Endothelial cell of umbilical vein (primary cell): ENCODE measurements around the gene PRICKLE4. TPM values are rescaled to one million over a fixed set of nuclear protein-coding genes. Genes with fewer than 3 reads are reported as not detected.

Experiments
- BruUV-seq: library from RNA; stranded (reverse); fragments of 400-500 nt; replicated peaks from 2 replicates; lab custom pipeline; 2021; lab: Mats Ljungman, UMichigan
- CTCF ChIA-PET: fragments of 300-600, 350-600 bp; sonication (Branson Sonifier 250); formaldehyde crosslinking; loops from one replicate; lab custom pipeline; 2021; ENCODE audit warnings: antibody characterized with exemption, inconsistent platforms; lab: Charles Lee
- POLR2A ChIA-PET: fragments of 300-600, 350-600 bp; sonication (Branson Sonifier 250); formaldehyde crosslinking; loops from one replicate; lab custom pipeline; 2021; ENCODE audit warnings: antibody characterized with exemption, inconsistent platforms; lab: Charles Lee
- DNase-seq: peaks from one replicate; pipeline ENCODE4 v3.0.0-alpha.2; 2011; ENCODE audit warnings: low read depth, low spot score
- FAIRE-seq: peaks from 2 replicates; lab custom pipeline; 2011; peaks lifted over from hg19 to GRCh38; lab: Jason Lieb, UNC
- H2AFZ ChIP-seq: 2 replicates; pipeline ENCODE4 v1.6.0; 2012; ENCODE audit warnings: low read depth, low read length, control low read depth, inconsistent platforms
- H3K27ac ChIP-seq: 2 replicates; pipeline ENCODE4 v1.5.1; 2011; ENCODE audit warnings: low read depth, mild to moderate bottlenecking, control low read depth, low read length, moderate library complexity; ENCODE audit not compliant: insufficient read depth
- H3K27me3 ChIP-seq, 2 experiments: 2 replicates each; pipeline versions ENCODE4 v1.6.0 to v1.6.1; 2011; ENCODE audit warnings: low read length in 2 of 2, mixed read lengths in 1 of 2; ENCODE audit not compliant: control insufficient read depth in 2 of 2, insufficient read depth in 2 of 2
- H3K36me3 ChIP-seq, 2 experiments: 2 replicates in 1 of 2; 3 replicates in 1 of 2; pipeline ENCODE4 v1.5.1; 2011; ENCODE audit warnings: low read length in 2 of 2, mild to moderate bottlenecking in 1 of 2, moderate library complexity in 1 of 2; ENCODE audit not compliant: control insufficient read depth in 2 of 2, insufficient read depth in 2 of 2; ENCODE audit errors: extremely low read depth in 1 of 2
- H3K4me1 ChIP-seq: 3 replicates; pipeline ENCODE4 v1.5.1; 2011; ENCODE audit warnings: mild to moderate bottlenecking, low read length; ENCODE audit not compliant: control insufficient read depth, insufficient read depth; ENCODE audit errors: extremely low read depth
- H3K4me2 ChIP-seq: 2 replicates; pipeline ENCODE4 v1.6.1; 2011; ENCODE audit warnings: low read length, control low read depth, mixed read lengths; ENCODE audit not compliant: insufficient read depth
- H3K4me3 ChIP-seq, 3 experiments: fragments of 200-600 bp in 1 of 3; sonication (generic), shearing (Covaris generic) in 1 of 3; replicated peaks in 1 of 3; 2 replicates each; pipeline ENCODE4 v1.5.1; 2011 to 2016; ENCODE audit warnings: control low read depth in 3 of 3, low read length in 3 of 3, mild to moderate bottlenecking in 2 of 3, inconsistent platforms in 1 of 3, low read depth in 1 of 3, moderate library complexity in 1 of 3; ENCODE audit not compliant: insufficient read depth in 1 of 3
- H3K79me2 ChIP-seq: 2 replicates; pipeline ENCODE4 v1.6.0; 2012; ENCODE audit warnings: low read length, inconsistent platforms; ENCODE audit not compliant: control insufficient read depth, insufficient read depth
- H3K9ac ChIP-seq: replicated peaks from 2 replicates; pipeline ENCODE3; 2011; ENCODE audit warnings: low read length, control low read depth; ENCODE audit not compliant: insufficient read depth; ENCODE audit errors: extremely low read depth
- H3K9me1 ChIP-seq: replicated peaks from 3 replicates; pipeline ENCODE4 v1.6.0; 2011; ENCODE audit warnings: mild to moderate bottlenecking, low read length; ENCODE audit not compliant: control insufficient read depth, insufficient read depth; ENCODE audit errors: extremely low read depth
- H3K9me3 ChIP-seq: replicated peaks from 2 replicates; pipeline ENCODE4 v1.5.1; 2012; ENCODE audit warnings: low read length, inconsistent platforms; ENCODE audit not compliant: control insufficient read depth, insufficient read depth
- H4K20me1 ChIP-seq: replicated peaks from 2 replicates; pipeline ENCODE3; 2011; ENCODE audit warnings: mild to moderate bottlenecking, low read length; ENCODE audit not compliant: control insufficient read depth, insufficient read depth; ENCODE audit errors: extremely low read depth
- CTCF ChIP-seq, 2 donors: IDR thresholded peaks; 1 replicate in 1 of 2; 2 replicates in 1 of 2; pipeline ENCODE4 v1.5.1; 2011; ENCODE audit warnings: low read length in 2 of 2, mild to moderate bottlenecking in 2 of 2, moderate library complexity in 2 of 2, control low read depth in 1 of 2, inconsistent platforms in 1 of 2, low read depth in 1 of 2; ENCODE audit not compliant: insufficient read depth in 1 of 2; ENCODE audit errors: extremely low read depth in 1 of 2
- FOS ChIP-seq: IDR thresholded peaks from 2 replicates; pipeline ENCODE4 v1.6.1; 2011; ENCODE audit warnings: mild to moderate bottlenecking, low read length, moderate library complexity, borderline replicate concordance; ENCODE audit not compliant: insufficient read depth
- GATA2 ChIP-seq: IDR thresholded peaks from 2 replicates; pipeline ENCODE4 v1.7.0; 2011; ENCODE audit warnings: low read depth, mild to moderate bottlenecking, moderate library complexity, mixed read lengths, low read length; ENCODE audit not compliant: insufficient read length, insufficient read depth
- JUN ChIP-seq: IDR thresholded peaks from 2 replicates; pipeline ENCODE4 v1.6.1; 2011; ENCODE audit warnings: borderline replicate concordance, low read depth; ENCODE audit not compliant: insufficient read length, insufficient read depth
- MAX ChIP-seq: IDR thresholded peaks from 2 replicates; pipeline ENCODE4 v1.6.1; 2011; ENCODE audit not compliant: insufficient read depth, insufficient read length
- MYC ChIP-seq: IDR thresholded peaks from one replicate; pipeline ENCODE4 v1.6.1; 2011; ENCODE audit warnings: mild to moderate bottlenecking, low read depth, low read length
- POLR2AphosphoS5 ChIP-seq: IDR thresholded peaks from 2 replicates; pipeline ENCODE4 v1.6.1; 2012; ENCODE audit warnings: low read depth, mild to moderate bottlenecking, control low read depth, low read length, moderate library complexity; ENCODE audit not compliant: insufficient read depth
- dilution Hi-C: fragments of 300-500 bp; cut with MboI; formaldehyde crosslinking; loops from one replicate; pipeline ENCODE4 v1.15.0; 2019; ENCODE audit warnings: low sequenced_read_pairs; ENCODE audit not compliant: extremely low pct_ligation_motif_present
- intact Hi-C: fragments of 100-400 bp; cut with micrococcal nuclease; formaldehyde crosslinking; loops from one replicate; pipeline ENCODE4 v1.10.0; 2022
- polyA plus RNA-seq, 4 experiments: library from polyadenylated mRNA; depleted of rRNA in 3 of 4; stranded (reverse) in 3 of 4; unstranded in 1 of 4; fragments of >200 nt; gene quantifications; 2 replicates each; pipeline versions ENCODE4 v1.2.1 to v1.2.3, GENCODE V29; 2011 to 2012; ENCODE audit warnings: missing spikeins in 1 of 4
- total RNA-seq: library from RNA; stranded (reverse); gene quantifications from 2 replicates; pipeline ENCODE4 v1.2.3, GENCODE V29; 2021

The PRICKLE4 gene
- total and polyA plus RNA-seq, 2 donors (not counting 3 experiments of a cell fraction or from before 2014, with no cell fraction given) = 1.0 to 3.3 TPM

- no peaks in the 10 kb centered on the region for H3K4me1 ChIP-seq
- TF ChIP-seq POLR2AphosphoS5 (no peak), MAX (no peak), CTCF (IDR thresholded peaks at IDR 0.05; ENCODE audit: extremely low read depth in 1 of 2, insufficient read depth in 1 of 2, low read depth in 1 of 2, low read length in 2 of 2) (no peak), FOS (no peak), GATA2 (no peak), MYC (no peak), JUN (no peak)
- H3K9me1 ChIP-seq = no peaks in the 10 kb centered on the region
- ChIA-PET POLR2A (no interaction called here), CTCF (interaction anchor here (0.8 to 1.5 kb wide), 5 partner anchors 12 to 245 kb away, joined by 3 to 8 read pairs (median 3); partner anchors contain the start of genes BYSL, MED20 and TOMM6)
- dilution Hi-C loops (no loop called here), intact Hi-C loops (no loop called here)
- H3K4me2 ChIP-seq = no peak overlapping the region
- no peak overlapping the region for H3K4me3 ChIP-seq
- no peaks in the 10 kb centered on the region for H3K27me3 ChIP-seq
- H3K27ac ChIP-seq = no peak overlapping the region
- FAIRE-seq (no peak), DNase-seq (no peak)
- H3K79me2 ChIP-seq = no peaks in the 10 kb centered on the region
- H4K20me1 ChIP-seq = no peaks in the 10 kb centered on the region
- H3K36me3 ChIP-seq = peaks cover 0 to 2% of the 10 kb centered on the region in 2 experiments
- no peak overlapping the region for H3K9ac ChIP-seq
- no peak overlapping the region for H2AFZ ChIP-seq
- H3K9me3 ChIP-seq = no peaks in the 10 kb centered on the region
- BruUV-seq = no TSS peak
Observed at GRCh38 chr6:41799559-41799911, 19.0 kb downstream of the PRICKLE4 start.
